ENCODE results near the gene PPM1H.
"Not testable (repeated sequence)": the region's sequence is repeated elsewhere in the genome, so short reads cannot be mapped to it uniquely, and the experiment has no call there.

Gene PPM1H

DNA sequence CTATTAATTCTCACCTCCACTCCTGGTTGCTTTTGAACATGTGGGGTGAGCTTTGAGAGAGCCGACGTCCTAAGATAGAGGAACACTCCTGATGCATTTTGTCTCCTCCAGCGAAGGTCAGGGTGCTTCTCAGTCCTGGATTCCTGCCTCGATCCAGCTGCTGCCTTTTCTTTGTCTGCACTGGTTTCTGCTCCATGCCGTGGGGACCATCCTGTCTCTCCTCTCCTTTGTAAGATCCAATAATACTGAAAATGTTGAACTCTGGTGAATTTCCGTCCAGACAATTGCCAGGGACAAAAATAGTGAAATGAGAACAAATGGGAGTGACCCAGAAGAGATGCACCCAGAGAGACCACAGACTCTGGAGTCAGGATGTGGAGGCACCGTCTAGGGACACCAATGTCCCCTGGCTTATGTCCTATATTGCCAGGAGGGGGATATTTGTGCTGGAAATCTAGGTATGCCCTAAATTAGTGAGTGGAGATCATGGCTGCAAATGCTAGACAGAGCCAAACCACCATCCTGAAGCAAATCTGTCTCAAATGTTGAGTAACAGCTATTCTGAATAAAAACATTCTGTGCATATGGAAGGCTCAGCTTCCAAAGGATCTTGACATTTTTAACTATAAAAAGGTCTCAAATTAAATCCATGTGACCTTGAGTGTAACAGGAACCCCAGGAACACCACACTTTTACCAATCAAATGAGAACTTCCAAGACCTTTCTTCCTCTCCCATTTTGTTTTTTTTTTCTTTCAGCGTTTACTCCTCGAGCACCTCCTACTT, 170.9 kb downstream of the PPM1H start:
- no peak for DNase-seq (ENCODE audit: low read depth)

DNA sequence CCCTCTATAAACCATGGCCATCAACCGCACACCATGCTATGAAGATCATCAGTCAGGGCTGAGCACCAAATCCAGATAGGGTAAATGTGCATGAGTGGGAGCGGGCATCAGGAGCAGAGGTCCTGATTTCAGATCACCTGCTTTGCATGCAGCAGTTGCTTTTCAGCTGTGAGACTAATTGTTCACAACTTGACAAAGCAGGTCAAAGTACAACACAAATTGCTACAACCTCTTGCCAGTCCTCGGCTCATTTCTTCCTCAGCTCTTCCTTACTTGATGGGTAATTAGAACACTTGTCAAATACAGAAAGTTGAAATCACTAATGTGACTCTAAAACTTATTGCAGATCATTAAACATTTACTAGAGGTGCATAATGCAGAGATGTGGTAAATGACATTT, 171.6 kb downstream of the PPM1H start:
- DNase-seq (ENCODE audit: low read depth), result no peak

DNA sequence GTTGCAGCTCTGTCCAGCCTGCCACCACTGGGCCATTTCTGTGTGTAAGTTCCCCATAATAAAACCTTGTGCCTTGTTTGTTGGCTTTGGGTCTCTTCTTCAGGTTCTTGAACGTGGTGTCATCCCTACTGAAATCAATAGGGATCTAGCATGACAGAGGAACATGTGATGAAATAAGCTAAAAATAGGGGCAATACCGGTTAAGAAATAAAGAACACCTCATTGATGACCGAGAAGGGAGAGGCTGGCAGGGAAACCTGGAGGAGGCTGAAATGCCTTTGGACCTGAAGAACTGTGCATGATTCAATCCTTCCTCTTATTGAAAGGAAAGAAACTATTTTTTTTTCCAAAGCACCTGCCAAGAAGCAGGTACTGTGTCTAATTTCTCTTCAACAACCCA, 172.3 kb downstream of the PPM1H start:
- DNase-seq (ENCODE audit: low read depth), result no peak

DNA sequence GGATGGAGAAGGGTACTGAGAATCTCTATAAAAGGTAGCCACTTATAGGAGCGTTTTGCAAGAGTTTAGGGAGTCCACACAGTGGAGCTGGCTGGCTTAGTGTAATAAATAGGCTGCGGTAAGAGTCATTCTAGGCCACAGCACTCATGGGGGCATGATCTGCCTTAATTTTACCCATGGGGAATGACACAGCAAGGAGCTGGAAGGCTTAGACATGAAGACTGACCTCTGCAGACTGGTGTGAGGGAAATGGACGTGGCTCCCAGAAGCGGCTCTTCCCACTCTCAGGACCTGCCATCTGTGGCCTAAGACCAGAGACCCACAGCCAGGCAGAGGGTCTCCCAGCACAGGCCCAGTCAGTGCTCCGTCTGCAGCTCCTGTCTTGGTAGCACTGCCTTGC, 173.3 kb downstream of the PPM1H start:
- no peak for DNase-seq (ENCODE audit: low read depth)

DNA sequence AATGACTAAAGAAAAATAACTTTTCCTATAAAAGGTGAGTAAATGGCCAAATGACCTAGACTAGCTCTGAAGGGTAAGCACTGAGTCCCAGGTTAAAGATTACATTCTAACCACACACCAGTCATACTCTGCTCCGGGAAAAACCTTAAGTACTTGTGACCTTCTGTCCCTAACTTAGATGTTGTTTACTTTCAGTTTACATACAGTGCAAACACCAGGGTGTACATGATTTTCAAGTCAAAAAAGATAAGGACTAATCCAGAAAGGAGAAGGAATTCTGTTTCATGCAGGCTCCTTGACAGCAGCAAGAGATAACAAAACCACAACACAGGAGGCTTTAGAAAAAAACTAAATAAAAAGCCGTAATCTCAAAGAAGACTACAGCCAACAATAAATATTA, 174.2 kb downstream of the PPM1H start:
- no peak for DNase-seq (ENCODE audit: low read depth)

DNA sequence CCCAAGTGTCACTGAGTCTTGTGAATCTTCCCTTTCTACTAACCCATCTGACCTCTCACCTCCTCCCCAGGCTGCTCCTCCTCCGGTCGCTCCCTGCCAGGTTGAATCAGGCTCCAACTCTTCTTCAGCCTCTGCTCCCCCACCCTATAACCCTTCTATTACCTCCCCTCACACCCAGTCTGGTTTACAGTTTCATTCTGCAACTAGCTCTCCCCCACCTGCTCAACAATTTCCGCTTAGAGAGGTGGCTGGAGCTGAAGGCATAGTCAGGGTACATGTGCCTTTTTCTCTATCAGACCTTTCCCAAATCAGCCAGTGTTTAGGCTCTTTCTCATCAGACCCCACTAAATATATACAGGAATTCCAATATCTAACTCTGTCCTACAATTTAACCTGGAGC, 174.6 kb downstream of the PPM1H start:
- not testable (repeated sequence) for DNase-seq (ENCODE audit: low read depth)

DNA sequence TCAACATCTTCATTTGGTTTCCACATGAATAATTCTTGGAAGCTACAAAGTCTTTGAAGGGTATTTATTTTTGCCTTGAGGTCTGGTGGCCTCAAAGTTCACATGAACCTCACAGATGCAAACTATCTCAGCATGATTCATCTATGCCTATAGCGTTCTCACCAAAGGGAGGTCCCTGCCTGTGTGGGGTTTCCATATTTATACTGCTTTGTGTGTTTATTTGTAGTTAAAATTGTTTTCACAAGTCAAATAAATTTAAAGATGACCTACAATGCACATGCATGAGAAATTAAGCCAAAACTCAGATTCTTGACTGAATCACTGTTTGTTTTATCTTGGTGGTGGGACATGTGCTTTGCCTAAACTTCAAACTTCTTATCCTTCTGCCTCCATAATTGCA, 176.7 kb downstream of the PPM1H start:
- no peak for DNase-seq (ENCODE audit: low read depth)

DNA sequence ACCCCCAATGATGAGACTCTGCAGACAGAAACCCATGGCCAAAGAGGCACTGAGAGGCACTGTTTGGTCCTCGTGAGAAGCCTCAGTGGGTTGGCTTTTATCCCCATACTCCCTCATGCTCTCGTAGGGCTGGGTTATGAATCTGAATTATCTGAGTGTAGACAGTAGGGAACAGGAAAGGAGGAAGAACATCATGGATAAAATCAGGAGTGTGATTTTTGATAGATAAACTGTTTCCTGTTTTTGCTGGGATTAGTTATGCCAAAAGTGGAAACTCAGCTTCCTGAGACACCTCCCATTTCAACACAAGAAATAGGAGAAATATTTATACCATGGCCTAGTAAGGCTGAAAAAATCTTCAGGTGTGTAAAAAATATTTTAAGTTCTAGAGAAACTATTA, 177.9 kb downstream of the PPM1H start:
- no peak for DNase-seq (ENCODE audit: low read depth)

DNA sequence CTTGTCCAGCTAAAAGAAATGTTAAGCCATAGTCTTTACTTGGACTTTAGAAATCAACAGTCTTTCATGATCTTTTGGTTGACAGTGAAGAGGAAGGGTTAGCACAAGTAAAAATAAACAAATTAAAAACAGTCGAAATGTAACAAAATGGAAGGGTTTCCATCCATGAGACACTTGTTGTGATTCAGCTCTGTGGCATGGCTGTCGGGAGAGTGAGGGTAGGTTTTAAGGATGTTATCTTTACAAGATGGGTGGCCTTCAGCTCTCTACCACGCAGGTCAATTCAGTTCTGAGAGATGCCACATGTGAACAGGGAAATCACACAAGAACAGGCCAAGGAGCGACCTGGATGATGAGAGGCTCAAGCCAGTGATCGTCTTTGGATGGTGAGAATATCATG, 180.2 kb downstream of the PPM1H start:
- no peak for DNase-seq (ENCODE audit: low read depth)

DNA sequence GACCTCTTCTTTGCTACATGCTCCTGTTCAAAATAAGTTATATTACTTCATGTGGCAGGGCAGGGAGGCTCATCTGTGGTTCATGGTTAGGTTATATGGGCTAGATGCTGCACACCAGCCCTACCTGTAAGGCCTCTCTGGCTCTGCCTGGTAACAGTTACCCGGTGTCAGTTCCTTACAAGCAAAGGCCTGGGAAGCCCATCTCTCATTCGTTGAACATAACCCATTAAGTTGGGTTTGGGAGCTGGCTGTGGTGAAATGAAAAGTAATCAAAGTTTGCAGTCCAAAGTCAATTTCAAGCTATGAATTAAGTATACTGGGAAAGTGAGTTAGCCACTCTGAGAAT, 183.2 kb downstream of the PPM1H start:
- DNase-seq (ENCODE audit: low read depth), result no peak

DNA sequence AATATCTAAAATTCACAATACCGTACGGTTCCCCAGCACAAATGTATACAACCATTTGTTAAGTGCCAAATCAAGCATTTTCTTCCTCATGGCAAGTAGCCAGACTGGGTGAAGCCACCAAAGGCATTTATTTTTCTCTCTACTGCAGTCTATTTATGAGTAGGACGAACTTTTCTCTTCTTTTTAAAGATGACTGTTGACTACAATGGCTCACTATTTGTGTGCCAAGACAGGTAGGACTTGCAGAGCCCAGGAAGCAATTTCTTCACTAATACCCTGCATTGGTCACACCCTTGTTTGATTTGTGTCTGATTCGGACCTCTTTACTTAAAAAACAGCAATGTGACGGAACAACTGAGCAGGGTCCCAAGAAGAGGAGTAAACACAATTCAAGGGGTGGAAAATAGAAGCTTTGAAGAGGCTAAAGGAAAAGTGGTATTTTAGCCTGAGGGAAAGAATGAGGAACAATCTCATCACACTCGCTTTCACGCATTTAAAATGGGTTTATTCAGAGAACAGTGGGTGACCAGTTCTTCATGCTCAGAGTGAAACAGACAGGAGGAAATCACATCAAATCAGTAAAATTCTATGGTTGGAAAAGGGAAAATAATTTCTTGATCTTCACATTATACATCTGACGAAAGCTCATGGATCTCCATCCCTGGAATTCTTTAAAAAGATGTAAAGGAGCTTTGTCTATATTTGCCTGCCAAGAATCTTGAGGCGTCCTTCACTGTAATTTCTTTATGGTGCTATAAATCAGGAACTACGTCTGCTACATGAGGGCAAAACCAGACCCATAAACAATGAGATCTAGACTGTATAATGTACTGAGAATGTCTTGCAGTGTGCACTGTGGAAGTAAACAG, 183.8 kb downstream of the PPM1H start:
- DNase-seq (ENCODE audit: low read depth), result no peak

DNA sequence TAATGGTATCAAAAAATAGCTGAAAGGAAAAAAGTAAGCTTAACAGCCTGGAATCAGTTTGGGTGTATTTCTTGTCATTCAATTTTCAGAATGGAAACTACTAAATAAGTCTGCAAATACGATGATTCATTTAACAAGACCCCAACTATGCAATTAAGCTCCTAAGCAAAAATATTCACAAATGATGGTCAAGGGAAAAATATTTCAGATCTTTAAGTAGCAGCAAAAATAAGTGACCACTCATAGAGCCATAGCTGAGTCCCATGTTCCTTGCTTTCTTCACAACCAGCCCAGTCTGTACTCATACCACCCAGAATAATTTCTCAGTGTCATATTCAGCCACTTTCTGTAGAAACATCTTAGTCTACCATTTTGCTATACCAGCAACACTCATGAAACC, 185.4 kb downstream of the PPM1H start:
- no peak for DNase-seq (ENCODE audit: low read depth)

DNA sequence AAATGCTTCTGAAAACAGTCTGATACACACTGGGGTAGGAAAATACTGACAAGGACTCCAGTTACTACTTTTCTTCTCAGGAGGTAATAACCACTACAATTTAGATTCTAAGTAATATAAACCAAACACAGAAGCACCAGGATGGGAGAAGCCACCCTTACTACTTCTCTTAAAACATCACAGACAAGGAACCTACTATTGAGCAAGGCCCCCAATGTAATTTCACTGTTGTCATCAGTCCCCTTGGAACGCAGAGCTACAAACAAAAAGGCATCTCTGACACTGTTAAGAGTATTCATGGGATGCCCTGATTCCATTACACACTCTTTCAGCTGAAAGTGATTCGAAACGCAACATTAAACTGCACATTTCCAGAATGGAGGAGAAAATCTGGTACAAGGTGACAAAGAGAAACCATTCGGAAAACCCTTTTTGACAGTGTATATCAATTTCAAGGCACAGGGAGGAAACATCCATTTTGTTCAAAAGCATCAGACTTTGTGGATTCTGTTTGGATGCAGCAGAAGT, 185.9 kb downstream of the PPM1H start:
- no peak for DNase-seq (ENCODE audit: low read depth)

DNA sequence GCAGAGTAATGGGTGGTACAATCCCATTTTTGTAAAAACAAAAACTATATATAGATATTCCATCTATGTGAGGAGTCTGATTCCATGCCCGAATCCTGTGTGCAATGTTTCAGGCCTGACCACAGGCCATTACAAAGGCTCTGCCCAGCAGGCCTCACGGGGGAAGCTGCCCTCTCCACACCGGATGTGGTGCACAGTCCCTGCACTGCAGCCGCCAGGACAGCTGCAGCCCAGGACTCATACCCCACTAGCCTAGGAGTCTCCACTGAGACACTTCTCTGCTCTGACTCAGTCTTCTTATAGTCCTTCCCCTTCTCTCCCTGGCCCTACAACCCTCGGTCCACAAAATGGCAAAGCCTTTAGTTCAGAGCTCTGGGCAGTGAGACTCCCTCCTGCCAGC, 190.4 kb downstream of the PPM1H start:
- no peak for DNase-seq (ENCODE audit: low read depth)

DNA sequence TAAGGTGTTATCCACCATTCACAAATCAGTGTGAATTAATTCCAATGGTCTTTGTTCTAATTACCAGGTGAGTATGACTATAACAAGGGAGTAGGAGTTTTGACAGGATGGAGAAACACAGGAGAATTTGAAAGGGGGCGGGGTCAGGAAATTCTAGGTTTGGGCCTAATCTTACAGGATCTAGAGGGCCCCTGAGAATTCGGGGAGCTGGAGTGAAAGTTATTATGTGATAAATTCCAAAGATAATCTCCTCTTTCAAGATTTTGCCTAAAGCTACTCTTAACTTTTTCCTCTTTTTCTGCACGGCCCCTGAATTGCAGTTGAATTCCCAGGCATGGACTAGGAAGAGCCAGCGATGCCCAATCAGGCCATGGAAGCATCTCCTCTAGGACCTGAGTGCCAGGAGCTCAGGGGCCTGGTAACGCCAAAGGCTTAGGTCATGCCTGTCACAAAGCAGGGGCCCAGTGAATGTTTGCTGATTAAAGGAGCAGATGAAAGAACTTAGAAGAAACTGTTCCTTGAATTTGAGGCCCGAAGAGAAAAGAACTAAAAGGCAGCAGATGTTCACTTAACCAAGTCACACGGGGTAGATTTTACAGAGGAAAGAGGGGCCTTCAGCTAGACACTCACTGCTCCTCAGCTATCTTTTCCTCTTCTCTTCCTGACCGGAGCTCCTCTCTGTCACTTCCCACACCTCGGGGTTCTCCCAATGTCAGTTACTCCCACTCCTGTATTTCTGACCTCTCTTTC, 195.5 kb downstream of the PPM1H start:
- no peak for DNase-seq (ENCODE audit: low read depth)

DNA sequence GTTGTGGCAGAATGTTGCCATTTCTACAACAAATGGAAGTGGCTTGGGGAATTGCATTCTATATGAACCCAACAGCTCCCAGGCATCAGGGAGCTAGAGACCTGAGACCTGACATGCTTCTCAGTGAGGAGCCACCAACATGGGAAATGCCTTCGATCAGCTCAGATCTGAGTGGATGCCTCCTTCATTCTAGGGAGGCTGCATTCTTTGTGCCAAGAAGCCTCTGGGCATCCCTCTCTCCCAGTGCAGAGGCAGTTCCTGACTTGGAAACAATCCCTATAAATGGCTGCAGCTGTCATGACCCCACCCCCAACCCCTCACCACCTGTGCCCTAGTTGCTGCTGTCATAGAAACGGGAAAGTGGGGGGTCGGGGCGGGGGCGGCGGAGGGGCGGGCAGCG, 196.3 kb downstream of the PPM1H start:
- no peak for DNase-seq (ENCODE audit: low read depth)

DNA sequence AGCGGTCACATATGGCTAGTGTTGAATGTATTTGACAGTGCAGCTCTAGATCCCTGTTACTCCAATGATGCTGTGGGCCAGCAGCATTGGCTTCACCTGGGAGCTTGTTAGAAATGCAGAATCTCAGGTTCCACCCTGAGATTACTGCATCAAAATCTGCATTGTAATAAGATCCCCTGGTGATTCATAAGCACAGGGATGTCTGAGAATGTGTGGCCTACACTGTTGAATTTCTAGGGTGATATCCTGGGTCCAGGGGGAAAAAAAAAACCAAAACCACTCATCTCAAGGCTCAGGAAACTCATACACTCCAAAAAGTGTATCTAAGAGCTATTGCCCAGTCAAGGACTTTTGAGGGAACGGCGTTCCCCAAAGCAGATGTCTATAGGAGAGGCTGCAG, 196.8 kb downstream of the PPM1H start:
- DNase-seq (ENCODE audit: low read depth), result no peak

DNA sequence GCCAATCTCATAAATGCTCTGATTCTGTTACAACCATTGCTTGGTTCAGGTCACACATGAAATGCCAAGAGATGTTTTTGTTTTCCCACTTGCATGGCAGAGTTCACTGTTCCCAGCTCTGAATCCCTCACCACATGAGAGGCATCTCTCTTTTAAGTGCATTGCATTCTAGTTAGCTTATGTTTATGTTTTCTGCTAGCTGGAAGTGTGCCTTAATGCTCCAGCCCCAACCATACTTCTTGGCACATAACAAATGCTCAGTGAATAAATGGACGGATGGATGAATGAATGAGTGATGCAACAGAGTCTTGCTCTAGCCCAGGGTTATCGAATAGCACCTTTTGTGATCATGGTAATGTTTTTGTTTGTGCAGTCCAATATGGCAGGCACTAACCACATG, 197.3 kb downstream of the PPM1H start:
- DNase-seq (ENCODE audit: low read depth), result no peak

DNA sequence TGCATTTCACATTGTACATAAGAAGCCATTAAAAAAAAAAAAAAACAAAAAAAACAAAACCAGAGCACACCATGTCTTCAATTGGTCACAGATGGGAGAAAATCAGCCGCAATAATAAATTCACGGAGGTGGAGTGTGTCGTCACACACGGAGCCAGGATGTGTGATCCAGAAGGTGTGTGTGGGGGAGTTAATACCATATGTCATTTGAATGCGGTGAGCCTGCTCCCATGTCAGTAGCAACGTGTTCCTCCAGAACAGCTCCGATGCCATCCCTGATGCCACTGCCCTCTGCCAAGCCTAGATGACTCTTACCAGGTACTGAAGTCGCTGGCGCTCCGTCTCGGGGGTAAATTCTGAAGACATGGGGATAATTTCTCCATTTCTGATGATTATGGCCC, 197.8 kb downstream of the PPM1H start:
- no peak for DNase-seq (ENCODE audit: low read depth)

DNA sequence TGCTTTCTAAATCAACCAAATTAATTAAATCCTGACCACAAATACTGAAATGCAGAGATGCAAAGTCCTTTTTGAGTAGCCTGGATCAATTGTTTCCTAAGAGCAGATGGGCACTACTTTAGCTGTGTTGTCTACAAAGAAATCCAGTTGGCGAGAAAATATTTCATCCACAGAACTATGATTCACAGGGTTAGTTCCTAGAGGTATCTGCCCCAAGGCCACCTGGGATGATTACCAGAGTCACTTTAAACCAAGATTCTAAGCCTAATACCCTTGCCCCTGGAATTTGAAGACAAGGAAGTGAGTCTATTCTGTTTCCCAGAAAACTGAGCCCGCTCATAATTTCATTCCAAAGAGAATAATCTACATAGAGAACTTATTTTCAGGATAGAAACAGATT, 198.4 kb downstream of the PPM1H start:
- DNase-seq (ENCODE audit: low read depth), result no peak

DNA sequence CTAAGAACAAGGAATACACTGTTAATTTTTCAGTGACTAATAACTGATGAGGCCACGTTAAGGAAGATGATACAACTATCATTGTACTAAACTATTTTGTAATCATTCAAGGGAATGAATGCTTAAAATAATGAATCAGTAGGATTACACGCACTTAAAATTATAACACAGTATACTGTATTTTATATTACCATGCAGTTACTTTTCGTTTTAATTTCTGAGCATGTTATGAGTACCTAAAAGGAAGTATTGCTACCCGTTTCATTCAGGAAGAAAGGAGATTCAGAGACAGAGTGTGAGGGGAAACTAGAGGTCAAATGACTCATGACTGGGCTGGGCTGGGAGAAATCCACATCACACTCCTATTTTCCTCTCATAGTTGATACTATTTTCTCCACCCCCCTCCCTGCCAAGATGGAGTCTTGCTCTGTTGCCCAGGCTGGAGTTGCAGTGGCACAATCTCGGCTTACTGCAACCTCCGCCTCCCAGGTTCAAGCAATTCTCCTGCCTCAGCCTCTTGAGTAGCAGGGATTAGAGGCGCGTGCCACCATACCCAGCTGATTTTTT, 202.0 kb downstream of the PPM1H start:
- no peak for DNase-seq (ENCODE audit: low read depth)

DNA sequence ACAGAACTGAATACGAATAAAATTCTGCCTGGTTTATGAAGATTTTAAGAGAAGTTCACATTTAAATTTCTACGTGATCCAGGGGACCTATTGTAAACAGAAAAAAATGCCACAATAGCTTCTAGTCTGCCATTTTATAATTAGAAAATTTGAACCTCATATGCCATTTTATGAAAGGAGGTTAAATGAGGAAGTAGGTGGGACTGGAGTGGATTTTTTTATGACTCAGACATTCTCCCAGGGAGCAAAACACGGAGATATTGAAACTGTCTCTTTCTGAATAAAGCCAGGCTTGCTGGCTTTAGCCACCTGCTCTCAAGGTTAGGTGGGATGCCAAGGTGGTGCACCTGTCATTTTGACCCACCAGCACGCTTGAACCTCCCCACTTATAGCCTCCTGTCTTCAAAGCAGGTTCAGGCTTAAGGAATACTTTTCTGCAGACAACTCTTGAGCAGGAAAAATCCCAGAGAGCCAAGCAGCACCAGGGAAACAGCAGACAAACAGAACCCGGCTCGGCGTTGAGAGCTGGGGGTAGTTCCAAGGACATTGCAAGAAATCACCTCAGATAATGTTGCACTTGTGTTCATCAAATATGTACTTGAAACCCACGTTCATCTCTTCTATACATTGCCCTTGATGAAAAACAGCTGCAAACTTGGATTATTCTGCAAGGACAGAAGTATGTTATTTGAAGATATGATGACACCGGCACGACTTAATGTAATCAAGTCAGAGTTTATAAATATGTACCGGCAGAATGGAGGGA, 203.7 kb downstream of the PPM1H start:
- no peak for DNase-seq (ENCODE audit: low read depth)

All from stimulated activated CD8-positive, alpha-beta memory T cell treated with anti-CD3 and anti-CD28 coated beads, Interleukin-4, amount 100 ng/mL, for 24 hours (primary cell).